Stimulated activated CD8-positive, alpha-beta memory T cell treated with anti-CD3 and anti-CD28 coated beads, Interleukin-7, amount 100 ng/mL, for 1 hour (primary cell): ENCODE measurements around the gene OSBPL10.

Experiments used
- DNase-seq, 2 donors: peaks; one replicate each; pipeline ENCODE4 v3.0.0-alpha.2; 2020; ENCODE audit warnings: low read depth in 2 of 2

OSBPL10 gene

GRCh38 chr3:31853580-31853979 lies 127.5 kb downstream of the OSBPL10 start:
- DNase-seq = no peak

DNA sequence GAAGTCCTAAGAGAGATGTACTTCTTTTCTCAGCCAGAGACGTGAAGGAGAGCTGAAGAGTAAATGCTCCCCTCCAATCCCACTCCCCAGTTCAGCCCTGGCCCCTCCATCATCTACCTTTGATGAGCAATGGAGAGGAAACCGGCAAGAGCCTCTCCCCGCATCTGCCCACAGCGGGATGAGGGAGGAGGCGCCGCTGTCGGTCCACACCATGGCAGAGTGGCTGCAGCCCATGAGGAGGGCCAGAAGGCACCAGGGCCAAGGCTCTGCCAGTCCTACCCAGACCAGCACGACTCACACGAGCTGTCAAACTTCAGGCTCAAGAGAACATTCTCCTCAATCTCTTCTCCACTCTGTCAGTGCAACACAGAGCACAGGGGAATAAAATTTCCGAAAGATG lies 129.8 kb downstream of the OSBPL10 start:
- no peak for DNase-seq

DNA sequence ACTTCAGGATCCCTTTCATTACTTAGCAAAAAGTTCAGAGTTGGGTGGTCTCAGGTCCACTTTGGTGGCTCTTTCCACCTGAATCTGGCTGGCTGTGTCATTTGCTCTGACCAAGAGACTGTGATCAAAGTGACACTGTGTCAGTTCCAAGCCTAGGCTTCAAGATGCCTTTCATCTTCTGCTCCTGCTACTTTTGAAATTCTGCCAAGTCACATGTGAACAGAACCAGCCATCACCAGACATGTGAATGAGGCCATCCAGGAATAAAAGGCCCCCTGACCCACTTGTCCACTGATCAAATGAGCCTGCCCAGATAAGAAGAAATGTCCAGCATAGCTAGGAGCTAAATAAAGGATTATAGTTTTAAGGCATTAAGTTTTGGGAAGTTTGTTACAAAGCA lies 132.2 kb downstream of the OSBPL10 start:
- no peak for DNase-seq

- no peak for DNase-seq
Measured at GRCh38 chr3:31848163-31848818, 132.8 kb downstream of the OSBPL10 start.

GRCh38 chr3:31847760-31848159 lies 133.3 kb downstream of the OSBPL10 start:
- DNase-seq = no peak

DNA sequence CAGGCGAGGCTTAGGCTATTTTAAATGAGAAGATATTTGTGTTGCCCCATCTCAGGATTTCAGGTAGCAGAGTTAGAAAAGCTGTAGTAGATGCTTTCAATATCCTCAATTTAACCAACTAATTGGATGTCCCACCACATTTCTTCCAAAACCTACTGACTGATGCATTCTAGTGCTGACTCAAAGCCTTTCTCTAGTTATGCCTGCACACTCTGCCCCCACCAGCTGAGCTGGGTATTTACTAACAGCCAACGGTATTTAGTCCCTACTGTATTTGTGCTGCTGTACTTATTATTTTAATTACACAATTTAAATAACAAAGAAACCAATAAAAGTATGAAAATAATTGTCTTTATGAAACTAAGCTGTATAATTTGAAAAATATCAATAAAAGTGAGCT lies 139.5 kb downstream of the OSBPL10 start:
- DNase-seq = no peak

DNA sequence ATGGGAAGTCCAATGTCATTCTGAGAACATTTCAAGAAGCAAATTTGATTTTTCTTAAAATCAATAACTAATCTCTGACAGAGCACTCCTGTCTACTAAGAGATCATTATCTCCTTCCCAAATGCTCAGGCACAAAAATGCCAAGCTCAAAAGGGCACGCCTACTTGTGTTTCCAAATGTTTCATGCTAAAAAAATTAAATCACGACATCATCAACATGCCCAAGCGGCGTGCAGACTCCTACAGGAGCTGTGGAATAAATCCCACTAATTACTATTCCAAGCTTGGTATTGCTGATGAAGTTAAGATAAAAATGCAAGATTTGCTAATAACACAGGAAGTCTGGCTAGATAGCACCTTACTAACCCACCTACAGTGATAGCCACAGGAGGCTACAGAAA lies 140.8 kb downstream of the OSBPL10 start:
- no peak for DNase-seq

- DNase-seq = no peak
Measured at GRCh38 chr3:31839144-31839917, 141.7 kb downstream of the OSBPL10 start.

DNA sequence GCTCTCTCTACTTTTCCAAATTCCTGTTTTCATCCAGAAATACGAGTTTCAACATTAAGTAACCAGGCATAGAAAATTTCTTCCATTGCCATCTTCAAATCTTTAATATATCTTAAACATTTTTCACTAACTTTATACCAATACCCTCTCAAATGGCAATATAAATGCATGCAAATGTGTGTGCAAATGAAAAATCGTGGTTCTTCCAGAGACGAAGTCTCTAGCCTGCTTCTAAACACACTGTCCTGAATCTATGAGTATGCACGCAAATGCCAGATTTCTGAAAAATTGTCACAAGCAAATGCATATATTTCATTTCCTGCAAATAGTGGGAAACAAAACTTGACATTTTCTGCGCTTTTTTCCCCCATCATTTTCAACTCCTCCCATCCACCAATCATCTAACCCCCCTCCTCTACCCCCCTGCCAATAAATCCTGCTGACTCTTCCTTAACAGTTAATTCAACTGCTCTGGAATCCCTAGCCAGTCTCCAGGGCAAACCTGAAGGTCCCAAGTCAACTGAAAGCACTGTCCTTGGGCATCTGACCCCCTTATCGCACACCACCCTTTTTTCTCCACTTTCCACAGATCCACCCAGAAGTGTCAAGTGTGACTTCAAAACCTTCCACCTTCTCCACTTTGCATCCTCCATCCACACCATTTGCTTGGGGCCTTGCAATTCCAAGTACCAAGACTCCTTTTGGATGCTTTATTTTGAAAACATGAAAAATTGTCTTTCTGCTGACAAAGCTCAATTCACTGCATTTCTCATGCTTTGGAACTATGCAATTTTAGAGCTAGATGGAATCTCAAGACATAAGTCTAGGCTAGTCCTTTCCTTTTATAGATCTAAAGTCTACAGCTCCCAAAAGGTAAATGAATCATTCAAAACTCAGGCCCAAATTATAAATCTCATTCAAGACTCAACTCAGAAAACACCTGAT lies 144.7 kb downstream of the OSBPL10 start:
- DNase-seq = no peak

DNA sequence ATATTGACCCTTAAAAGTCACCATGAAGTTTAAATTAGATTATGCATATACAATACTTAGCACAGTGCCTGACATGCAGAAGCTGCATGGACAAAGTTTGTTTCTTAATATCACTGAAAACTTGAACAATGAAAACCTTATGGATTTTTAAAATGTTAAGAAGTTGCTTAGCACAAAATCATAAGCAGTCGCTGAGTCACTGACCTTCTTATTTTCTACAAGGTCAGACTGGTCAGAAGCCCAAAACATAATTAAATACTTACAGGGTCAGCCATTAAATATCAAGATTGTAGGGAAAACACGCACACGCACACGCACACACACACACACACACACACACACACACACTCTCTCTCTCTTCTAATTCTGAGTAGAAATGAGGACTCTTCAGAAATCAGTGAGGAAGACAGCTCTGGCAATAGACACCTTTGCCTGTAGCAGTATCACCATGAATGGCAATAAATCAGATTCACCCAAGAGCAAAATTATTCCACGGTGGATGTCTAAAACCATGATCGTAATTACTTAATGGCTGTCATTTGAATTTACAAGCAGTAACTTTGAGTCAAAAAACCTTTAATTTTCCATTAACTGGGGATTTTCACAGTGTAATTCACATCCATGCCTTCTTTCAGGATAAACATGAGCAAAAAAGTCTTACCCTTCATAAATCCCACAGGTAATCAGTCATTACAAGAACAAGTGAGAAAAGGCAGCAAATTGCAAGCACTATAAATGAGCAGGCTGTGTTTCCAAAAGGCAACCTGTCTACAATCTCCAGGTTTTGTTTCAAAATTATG lies 147.5 kb downstream of the OSBPL10 start:
- DNase-seq = no peak

- DNase-seq = no peak
Measured at GRCh38 chr3:31832551-31832950, 148.5 kb downstream of the OSBPL10 start.

DNA sequence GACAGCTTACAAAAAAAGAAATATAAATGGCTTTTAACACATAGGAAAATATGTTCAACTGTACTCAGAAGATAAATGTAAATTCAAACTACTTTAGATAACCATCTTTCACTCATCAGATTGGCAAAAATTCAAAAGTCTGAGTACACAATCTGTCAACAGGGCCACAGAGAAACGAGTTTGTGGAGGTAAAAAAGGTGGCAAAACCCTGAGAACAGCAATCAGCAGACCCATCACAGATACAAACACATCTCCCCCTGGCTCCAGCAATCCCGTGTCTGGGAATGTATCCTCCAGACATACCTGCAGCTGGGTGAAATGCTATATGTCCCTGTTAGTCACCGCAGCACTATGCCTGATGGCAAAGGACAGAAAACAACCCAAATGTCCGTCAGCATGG lies 149.5 kb downstream of the OSBPL10 start:
- DNase-seq = no peak

GRCh38 chr3:31829826-31830426 lies 151.1 kb downstream of the OSBPL10 start:
- no peak for DNase-seq

DNA sequence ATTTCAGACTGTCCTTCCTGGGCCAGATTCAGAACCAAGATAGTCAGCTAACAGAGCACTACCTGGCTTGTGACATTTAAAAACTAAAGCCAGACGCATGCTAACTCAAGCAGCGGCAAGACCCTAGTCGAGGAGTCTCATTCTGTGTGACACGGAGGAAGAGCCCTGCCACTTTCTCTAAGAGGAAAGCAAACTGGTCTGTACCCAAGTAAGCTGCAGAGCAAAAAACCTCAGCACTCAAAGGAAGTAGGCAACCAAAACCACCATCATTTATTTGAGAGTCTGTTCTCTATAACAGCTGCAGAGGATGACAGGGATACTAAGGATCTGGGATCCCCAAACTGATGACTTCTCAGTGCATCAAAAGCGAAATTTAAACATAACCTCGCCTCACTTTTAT lies 152.1 kb downstream of the OSBPL10 start:
- no peak for DNase-seq

DNA sequence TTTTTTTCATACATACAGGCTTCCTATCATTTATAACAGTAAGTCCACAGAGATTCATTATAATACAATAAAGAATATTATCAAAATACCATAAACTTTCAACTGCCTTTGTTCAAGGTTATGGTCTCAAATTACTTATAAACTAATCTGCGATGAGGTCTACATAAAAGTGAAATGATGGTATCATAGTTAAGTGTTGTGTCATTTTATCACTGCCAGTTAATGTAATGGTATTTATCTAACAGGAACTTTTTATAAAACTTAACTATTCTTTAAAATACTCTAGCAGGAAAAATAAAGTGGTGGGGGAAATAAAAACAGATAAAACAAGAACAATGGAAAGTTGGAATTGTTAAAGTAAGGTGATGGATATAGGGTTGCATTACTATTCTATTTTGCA lies 153.1 kb downstream of the OSBPL10 start:
- DNase-seq = no peak

- no peak for DNase-seq
Measured at GRCh38 chr3:31823184-31823583, 157.9 kb downstream of the OSBPL10 start.

DNA sequence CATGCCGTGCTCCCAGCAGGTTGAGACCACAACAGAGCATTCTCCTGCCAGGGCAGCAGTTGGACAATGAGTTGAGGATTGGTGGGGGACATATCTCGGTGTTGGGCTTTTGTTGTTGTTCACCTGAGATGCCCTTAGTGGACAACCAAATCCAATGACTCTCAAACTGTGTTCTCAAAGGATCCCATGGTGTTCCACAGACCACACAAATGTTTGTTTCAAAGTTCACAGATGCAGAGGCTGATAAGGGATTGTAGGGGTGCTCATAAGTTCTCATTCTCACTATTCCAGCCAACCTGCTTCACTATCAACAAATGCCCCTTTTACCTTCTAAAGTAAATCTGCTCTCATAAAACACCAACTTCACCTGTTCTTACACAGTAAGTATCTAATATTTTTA lies 159.9 kb downstream of the OSBPL10 start:
- DNase-seq = no peak

GRCh38 chr3:31819441-31819840 lies 161.6 kb downstream of the OSBPL10 start:
- DNase-seq = no peak

GRCh38 chr3:31817411-31817966 lies 163.6 kb downstream of the OSBPL10 start:
- no peak for DNase-seq

- DNase-seq = no peak
Measured at GRCh38 chr3:31815631-31816440, 165.2 kb downstream of the OSBPL10 start.
